H1 (cell line): ENCODE results near the gene UFC1. TPM values are rescaled to one million over a fixed set of nuclear protein-coding genes. Genes with fewer than 3 reads are reported as not detected.

Source experiments
- CHD2 ChIP-seq: IDR thresholded peaks from 2 replicates; pipeline ENCODE4 v1.6.1; 2012; ENCODE audit warnings: low read length, improper control_type of control experiment
- HDAC6 ChIP-seq: IDR thresholded peaks from one replicate; pipeline ENCODE4 v1.7.1; 2012; ENCODE audit warnings: low read depth, mild to moderate bottlenecking, inconsistent platforms, low read length, moderate library complexity
- PHF8 ChIP-seq: fragments of 200-600 bp; sonication (generic); conservative IDR thresholded peaks from 2 replicates; pipeline ENCODE4 v1.7.1; 2012; ENCODE audit warnings: low read depth, mild to moderate bottlenecking, inconsistent platforms, low read length, moderate library complexity
- SIN3A ChIP-seq, 2 experiments: IDR thresholded peaks in 1 of 2; conservative IDR thresholded peaks in 1 of 2; 2 replicates each; pipeline ENCODE4 v1.6.1; 2011 to 2012; ENCODE audit warnings: low read length in 2 of 2, improper control_type of control experiment in 1 of 2, low read depth in 1 of 2, mild to moderate bottlenecking in 1 of 2
- TAF7 ChIP-seq: optimal IDR thresholded peaks from 2 replicates; pipeline ENCODE3; 2011; ENCODE audit warnings: low read depth, mild to moderate bottlenecking, inconsistent platforms, low read length, moderate library complexity, borderline replicate concordance
- polyA plus RNA-seq, 7 experiments: library from polyadenylated mRNA; depleted of rRNA in 3 of 7; stranded (reverse) in 5 of 7; unstranded in 2 of 7; fragments of >200 nt in 5 of 7; fragments of 200-250 nt in 2 of 7; gene quantifications; 1 replicate in 5 of 7; 2 replicates in 1 of 7; 4 replicates in 1 of 7; pipeline versions ENCODE4 v1.2.1 to v1.2.3, GENCODE V29; 2011 to 2013; ENCODE audit warnings: missing spikeins in 2 of 7, mixed read lengths in 2 of 7
- total RNA-seq: library from RNA; stranded (reverse); fragmentation: NEBNext Ultra II Directional; extraction: Animal tissue kit (Norgen Biotek cat#: 25700); gene quantifications from 2 replicates; pipeline ENCODE4 v1.2.1, GENCODE V29; 2021
- TF ChIP-seq, protein P1 (sequence below): IDR thresholded peaks from 2 replicates; pipeline ENCODE4 v1.6.1; 2011; ENCODE audit warnings: low read length, improper control_type of control experiment
- TF ChIP-seq, protein P2 (sequence below): IDR thresholded peaks from 2 replicates; pipeline ENCODE4 v1.6.1; 2012; ENCODE audit warnings: low read length, inconsistent platforms

UFC1 gene
- total and polyA plus RNA-seq, 2 of the 8 experiments (the other 6 are each of a cell fraction or from before 2014, with no cell fraction given) = 67.8 to 102 TPM

DNA sequence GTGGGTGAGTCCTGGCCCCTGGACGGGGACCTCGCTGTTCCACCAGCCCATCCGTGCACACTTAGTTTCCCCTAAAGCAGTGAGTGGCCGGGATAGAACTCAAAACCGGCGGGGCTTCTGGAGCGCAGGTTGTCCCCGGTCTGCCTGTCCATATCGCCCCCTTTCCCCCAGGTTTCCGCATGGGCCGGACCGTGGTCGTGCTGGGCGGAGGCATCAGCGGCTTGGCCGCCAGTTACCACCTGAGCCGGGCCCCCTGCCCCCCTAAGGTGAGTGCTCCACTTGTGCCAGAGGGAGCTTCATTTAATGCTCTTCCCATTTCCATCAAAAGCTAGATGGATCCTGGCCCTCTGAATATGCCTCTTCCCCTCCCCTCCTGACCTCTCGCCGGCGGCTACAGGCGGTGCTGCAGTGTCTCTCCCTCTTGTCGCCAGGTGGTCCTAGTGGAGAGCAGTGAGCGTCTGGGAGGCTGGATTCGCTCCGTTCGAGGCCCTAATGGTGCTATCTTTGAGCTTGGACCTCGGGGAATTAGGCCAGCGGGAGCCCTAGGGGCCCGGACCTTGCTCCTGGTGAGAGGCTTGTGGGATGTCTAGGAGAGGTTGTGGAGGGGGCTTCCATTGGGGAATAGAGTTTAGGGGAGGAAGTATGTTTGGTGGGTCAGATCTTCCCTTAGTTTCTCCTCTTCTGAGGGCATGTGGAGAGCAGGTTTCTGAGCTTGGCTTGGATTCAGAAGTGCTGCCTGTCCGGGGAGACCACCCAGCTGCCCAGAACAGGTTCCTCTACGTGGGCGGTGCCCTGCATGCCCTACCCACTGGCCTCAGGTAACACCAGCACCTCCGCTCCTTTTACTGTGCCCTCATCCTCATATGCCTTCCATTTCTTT lies 13.1 kb downstream of the UFC1 start (continued):
- TF ChIP-seq, protein P1, sequence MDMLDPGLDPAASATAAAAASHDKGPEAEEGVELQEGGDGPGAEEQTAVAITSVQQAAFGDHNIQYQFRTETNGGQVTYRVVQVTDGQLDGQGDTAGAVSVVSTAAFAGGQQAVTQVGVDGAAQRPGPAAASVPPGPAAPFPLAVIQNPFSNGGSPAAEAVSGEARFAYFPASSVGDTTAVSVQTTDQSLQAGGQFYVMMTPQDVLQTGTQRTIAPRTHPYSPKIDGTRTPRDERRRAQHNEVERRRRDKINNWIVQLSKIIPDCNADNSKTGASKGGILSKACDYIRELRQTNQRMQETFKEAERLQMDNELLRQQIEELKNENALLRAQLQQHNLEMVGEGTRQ = no peak
- TF ChIP-seq, protein P2, sequence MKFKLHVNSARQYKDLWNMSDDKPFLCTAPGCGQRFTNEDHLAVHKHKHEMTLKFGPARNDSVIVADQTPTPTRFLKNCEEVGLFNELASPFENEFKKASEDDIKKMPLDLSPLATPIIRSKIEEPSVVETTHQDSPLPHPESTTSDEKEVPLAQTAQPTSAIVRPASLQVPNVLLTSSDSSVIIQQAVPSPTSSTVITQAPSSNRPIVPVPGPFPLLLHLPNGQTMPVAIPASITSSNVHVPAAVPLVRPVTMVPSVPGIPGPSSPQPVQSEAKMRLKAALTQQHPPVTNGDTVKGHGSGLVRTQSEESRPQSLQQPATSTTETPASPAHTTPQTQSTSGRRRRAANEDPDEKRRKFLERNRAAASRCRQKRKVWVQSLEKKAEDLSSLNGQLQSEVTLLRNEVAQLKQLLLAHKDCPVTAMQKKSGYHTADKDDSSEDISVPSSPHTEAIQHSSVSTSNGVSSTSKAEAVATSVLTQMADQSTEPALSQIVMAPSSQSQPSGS = no peak
- TF ChIP-seq SIN3A (conservative IDR thresholded peaks at IDR 0.05 in 1 of 2, IDR thresholded peaks at IDR 0.05 in 1 of 2; ENCODE audit: low read depth in 1 of 2, low read length in 2 of 2) (no peak), TAF7 (peak; percentile 13), PHF8 (0 out of 2 replicates have a peak, but pooled peaks have one; percentile 15), CHD2 (no peak), HDAC6 (no peak)
